Measurements from ENCODE around the gene EIF4G3. TPM values are rescaled to one million over a fixed set of nuclear protein-coding genes. Genes with fewer than 3 reads are reported as not detected.

Gene EIF4G3
- total RNA-seq, 1 donor: 58.6 TPM

DNA sequence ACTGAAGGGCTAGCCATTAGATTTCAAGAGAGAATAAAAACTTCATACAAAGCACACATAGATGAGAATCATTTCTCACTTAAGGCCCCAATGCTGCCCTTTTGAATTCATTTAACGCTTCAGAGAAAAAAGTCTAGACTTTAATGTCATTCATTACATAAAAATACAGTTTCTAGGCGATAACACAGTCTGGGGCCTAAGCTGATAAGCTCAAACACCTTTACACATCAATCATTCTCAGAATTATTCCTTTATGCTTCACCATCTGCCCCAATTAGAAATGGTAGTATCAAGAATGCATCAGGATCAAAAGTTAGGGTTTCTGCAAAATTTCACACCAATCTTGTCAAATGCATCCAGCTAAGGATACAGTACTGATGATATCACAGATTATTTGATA lies 289.5 kb downstream of the EIF4G3 start:
- TF ChIP-seq, protein P1, sequence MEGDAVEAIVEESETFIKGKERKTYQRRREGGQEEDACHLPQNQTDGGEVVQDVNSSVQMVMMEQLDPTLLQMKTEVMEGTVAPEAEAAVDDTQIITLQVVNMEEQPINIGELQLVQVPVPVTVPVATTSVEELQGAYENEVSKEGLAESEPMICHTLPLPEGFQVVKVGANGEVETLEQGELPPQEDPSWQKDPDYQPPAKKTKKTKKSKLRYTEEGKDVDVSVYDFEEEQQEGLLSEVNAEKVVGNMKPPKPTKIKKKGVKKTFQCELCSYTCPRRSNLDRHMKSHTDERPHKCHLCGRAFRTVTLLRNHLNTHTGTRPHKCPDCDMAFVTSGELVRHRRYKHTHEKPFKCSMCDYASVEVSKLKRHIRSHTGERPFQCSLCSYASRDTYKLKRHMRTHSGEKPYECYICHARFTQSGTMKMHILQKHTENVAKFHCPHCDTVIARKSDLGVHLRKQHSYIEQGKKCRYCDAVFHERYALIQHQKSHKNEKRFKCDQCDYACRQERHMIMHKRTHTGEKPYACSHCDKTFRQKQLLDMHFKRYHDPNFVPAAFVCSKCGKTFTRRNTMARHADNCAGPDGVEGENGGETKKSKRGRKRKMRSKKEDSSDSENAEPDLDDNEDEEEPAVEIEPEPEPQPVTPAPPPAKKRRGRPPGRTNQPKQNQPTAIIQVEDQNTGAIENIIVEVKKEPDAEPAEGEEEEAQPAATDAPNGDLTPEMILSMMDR (IDR thresholded peaks at IDR 0.05; ENCODE audit: insufficient read depth, low read length): no peak
- DNase-seq (ENCODE audit: low read depth): no peak

DNA sequence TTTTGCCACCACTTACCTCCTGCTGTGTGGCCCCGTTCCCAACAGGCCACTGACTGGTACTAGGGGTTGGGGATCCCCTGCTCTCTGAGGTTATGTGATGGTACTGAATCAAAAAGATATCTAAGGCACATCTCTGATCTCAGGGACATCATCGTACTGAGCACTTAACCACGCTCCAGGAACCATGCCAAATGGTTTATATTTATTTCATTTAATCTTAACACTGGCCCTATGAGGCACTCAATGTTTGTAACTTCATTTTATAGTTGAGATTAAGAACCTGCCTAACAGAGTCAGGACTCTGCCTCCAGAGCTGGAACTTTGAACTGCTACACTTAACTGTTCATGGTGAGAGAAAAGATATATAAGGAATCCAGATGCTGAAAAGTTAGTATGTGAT lies 291.6 kb downstream of the EIF4G3 start:
- TF ChIP-seq, protein P1 (IDR thresholded peaks at IDR 0.05; ENCODE audit: insufficient read depth, low read length): no peak
- no peak for DNase-seq (ENCODE audit: low read depth)
- H3K4me3 ChIP-seq (ENCODE audit: low read depth, low read length): no peak overlapping the region

More for the DNA sequence above, 289.5 kb downstream of the EIF4G3 start:
- H3K4me3 ChIP-seq (ENCODE audit: low read depth, low read length): no peak overlapping the region

DNA sequence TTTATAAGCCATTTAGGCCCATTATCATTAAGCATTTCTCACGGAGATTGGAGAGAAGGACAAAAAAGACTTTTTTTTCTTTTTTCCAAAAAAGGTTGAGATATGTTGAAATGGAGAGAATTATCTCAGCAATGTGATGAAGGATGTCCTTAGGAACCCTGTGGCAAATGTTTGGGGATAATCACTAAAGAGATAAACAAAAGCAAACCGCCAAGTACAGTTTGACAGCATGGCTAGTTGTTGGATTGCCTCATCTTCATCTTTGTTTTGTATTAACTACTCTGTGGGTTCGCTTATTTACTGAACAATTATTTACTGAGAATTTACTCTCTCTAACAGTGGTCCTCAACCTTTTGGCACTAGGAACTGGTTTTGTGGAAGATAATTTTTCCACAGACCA lies 292.2 kb downstream of the EIF4G3 start:
- no peak overlapping the region for H3K4me3 ChIP-seq (ENCODE audit: low read depth, low read length)
- TF ChIP-seq, protein P1 (IDR thresholded peaks at IDR 0.05; ENCODE audit: insufficient read depth, low read length): no peak
- DNase-seq (ENCODE audit: low read depth): no peak

DNA sequence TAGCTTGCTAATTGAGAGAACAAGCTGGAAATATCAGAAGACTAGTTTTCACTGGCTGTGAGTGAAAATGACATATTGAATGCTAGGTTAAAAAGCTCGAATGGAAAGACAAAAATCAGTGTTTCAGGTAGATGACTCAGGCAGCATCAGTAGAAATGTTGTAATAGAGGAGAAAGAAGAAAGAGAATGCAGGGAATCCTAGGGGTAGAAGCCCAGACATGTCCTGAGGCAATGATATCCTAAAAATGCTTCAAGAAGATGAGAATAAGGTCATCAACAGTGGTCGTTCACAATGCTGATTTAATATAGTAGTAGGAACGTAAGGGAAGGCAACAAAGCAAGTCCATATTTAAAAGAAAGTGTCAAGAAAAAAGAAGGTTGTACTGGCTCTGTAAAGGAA lies 292.9 kb downstream of the EIF4G3 start:
- DNase-seq (ENCODE audit: low read depth): peak; percentile 33
- TF ChIP-seq, protein P1 (IDR thresholded peaks at IDR 0.05; ENCODE audit: insufficient read depth, low read length): no peak
- no peak overlapping the region for H3K4me3 ChIP-seq (ENCODE audit: low read depth, low read length)

DNA sequence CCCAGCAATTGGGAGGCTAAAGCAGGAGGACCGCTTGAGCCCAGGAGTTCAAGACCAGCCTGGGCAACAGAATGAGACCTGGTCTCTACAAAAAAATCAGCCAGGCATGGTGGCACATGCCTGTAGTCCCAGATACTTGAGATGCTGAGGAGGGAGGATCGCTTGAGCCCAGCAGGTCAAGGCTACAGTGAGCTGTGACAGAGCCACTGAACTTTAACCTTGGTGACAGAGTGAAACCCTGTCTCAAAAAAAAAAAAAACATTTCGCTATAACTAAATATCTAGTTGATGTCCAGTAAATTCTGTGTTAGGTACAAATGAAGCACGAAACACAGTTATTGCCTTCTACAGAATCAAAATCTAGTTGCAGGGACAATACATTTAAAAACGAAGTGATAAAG lies 293.9 kb downstream of the EIF4G3 start:
- TF ChIP-seq, protein P1 (IDR thresholded peaks at IDR 0.05; ENCODE audit: insufficient read depth, low read length): no peak
- H3K4me3 ChIP-seq (ENCODE audit: low read depth, low read length): no peak overlapping the region
- no peak for DNase-seq (ENCODE audit: low read depth)

DNA sequence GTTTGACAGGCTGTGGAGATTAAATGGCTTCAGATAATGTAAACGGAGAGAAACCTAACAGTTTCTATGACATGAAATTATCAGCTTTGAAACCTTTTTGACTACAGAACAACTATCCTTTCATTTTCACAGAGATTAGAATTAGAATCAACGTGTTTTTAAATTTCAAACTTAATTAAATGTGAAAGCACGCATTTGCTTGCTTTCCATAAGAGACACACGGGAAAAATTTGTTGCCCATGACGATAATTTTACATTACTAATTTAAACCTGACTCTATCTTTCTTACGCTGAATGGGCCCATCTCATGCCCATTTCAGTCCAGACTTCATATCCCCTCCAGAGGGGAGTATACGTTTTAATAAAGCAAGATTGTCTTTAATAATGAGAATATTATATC lies 297.9 kb downstream of the EIF4G3 start:
- no peak overlapping the region for H3K4me3 ChIP-seq (ENCODE audit: low read depth, low read length)
- no peak for DNase-seq (ENCODE audit: low read depth)
- TF ChIP-seq, protein P1 (IDR thresholded peaks at IDR 0.05; ENCODE audit: insufficient read depth, low read length): no peak

Measured in fibroblast of the aortic adventitia (primary cell).